Endothelial cell of umbilical vein (primary cell): ENCODE data around the gene PTPRF. TPM values are rescaled to one million over a fixed set of nuclear protein-coding genes. Genes with fewer than 3 reads are reported as not detected.

Source experiments
- BruUV-seq: library from RNA; stranded (reverse); fragments of 400-500 nt; replicated peaks from 2 replicates; lab custom pipeline; 2021; lab: Mats Ljungman, UMichigan
- CTCF ChIA-PET: fragments of 300-600, 350-600 bp; sonication (Branson Sonifier 250); formaldehyde crosslinking; loops from one replicate; lab custom pipeline; 2021; ENCODE audit warnings: antibody characterized with exemption, inconsistent platforms; lab: Charles Lee
- POLR2A ChIA-PET: fragments of 300-600, 350-600 bp; sonication (Branson Sonifier 250); formaldehyde crosslinking; loops from one replicate; lab custom pipeline; 2021; ENCODE audit warnings: antibody characterized with exemption, inconsistent platforms; lab: Charles Lee
- DNase-seq: peaks from one replicate; pipeline ENCODE4 v3.0.0-alpha.2; 2011; ENCODE audit warnings: low read depth, low spot score
- FAIRE-seq: peaks from 2 replicates; lab custom pipeline; 2011; peaks lifted over from hg19 to GRCh38; lab: Jason Lieb, UNC
- H2AFZ ChIP-seq: 2 replicates; pipeline ENCODE4 v1.6.0; 2012; ENCODE audit warnings: low read depth, low read length, control low read depth, inconsistent platforms
- H3K27ac ChIP-seq: 2 replicates; pipeline ENCODE4 v1.5.1; 2011; ENCODE audit warnings: low read depth, mild to moderate bottlenecking, control low read depth, low read length, moderate library complexity; ENCODE audit not compliant: insufficient read depth
- H3K27me3 ChIP-seq, 2 experiments: 2 replicates each; pipeline versions ENCODE4 v1.6.0 to v1.6.1; 2011; ENCODE audit warnings: low read length in 2 of 2, mixed read lengths in 1 of 2; ENCODE audit not compliant: control insufficient read depth in 2 of 2, insufficient read depth in 2 of 2
- H3K36me3 ChIP-seq, 2 experiments: 2 replicates in 1 of 2; 3 replicates in 1 of 2; pipeline ENCODE4 v1.5.1; 2011; ENCODE audit warnings: low read length in 2 of 2, mild to moderate bottlenecking in 1 of 2, moderate library complexity in 1 of 2; ENCODE audit not compliant: control insufficient read depth in 2 of 2, insufficient read depth in 2 of 2; ENCODE audit errors: extremely low read depth in 1 of 2
- H3K4me1 ChIP-seq: 3 replicates; pipeline ENCODE4 v1.5.1; 2011; ENCODE audit warnings: mild to moderate bottlenecking, low read length; ENCODE audit not compliant: control insufficient read depth, insufficient read depth; ENCODE audit errors: extremely low read depth
- H3K4me2 ChIP-seq: 2 replicates; pipeline ENCODE4 v1.6.1; 2011; ENCODE audit warnings: low read length, control low read depth, mixed read lengths; ENCODE audit not compliant: insufficient read depth
- H3K4me3 ChIP-seq, 3 experiments: fragments of 200-600 bp in 1 of 3; sonication (generic), shearing (Covaris generic) in 1 of 3; replicated peaks in 1 of 3; 2 replicates each; pipeline ENCODE4 v1.5.1; 2011 to 2016; ENCODE audit warnings: control low read depth in 3 of 3, low read length in 3 of 3, mild to moderate bottlenecking in 2 of 3, inconsistent platforms in 1 of 3, low read depth in 1 of 3, moderate library complexity in 1 of 3; ENCODE audit not compliant: insufficient read depth in 1 of 3
- H3K79me2 ChIP-seq: 2 replicates; pipeline ENCODE4 v1.6.0; 2012; ENCODE audit warnings: low read length, inconsistent platforms; ENCODE audit not compliant: control insufficient read depth, insufficient read depth
- H3K9ac ChIP-seq: replicated peaks from 2 replicates; pipeline ENCODE3; 2011; ENCODE audit warnings: low read length, control low read depth; ENCODE audit not compliant: insufficient read depth; ENCODE audit errors: extremely low read depth
- H3K9me1 ChIP-seq: replicated peaks from 3 replicates; pipeline ENCODE4 v1.6.0; 2011; ENCODE audit warnings: mild to moderate bottlenecking, low read length; ENCODE audit not compliant: control insufficient read depth, insufficient read depth; ENCODE audit errors: extremely low read depth
- H3K9me3 ChIP-seq: replicated peaks from 2 replicates; pipeline ENCODE4 v1.5.1; 2012; ENCODE audit warnings: low read length, inconsistent platforms; ENCODE audit not compliant: control insufficient read depth, insufficient read depth
- H4K20me1 ChIP-seq: replicated peaks from 2 replicates; pipeline ENCODE3; 2011; ENCODE audit warnings: mild to moderate bottlenecking, low read length; ENCODE audit not compliant: control insufficient read depth, insufficient read depth; ENCODE audit errors: extremely low read depth
- EZH2 ChIP-seq: IDR thresholded peaks from 2 replicates; pipeline ENCODE4 v1.6.1; 2012; ENCODE audit warnings: borderline replicate concordance, low read depth, mild to moderate bottlenecking, moderate library complexity, low read length, inconsistent platforms; ENCODE audit not compliant: severe bottlenecking
- FOS ChIP-seq: IDR thresholded peaks from 2 replicates; pipeline ENCODE4 v1.6.1; 2011; ENCODE audit warnings: mild to moderate bottlenecking, low read length, moderate library complexity, borderline replicate concordance; ENCODE audit not compliant: insufficient read depth
- GATA2 ChIP-seq: IDR thresholded peaks from 2 replicates; pipeline ENCODE4 v1.7.0; 2011; ENCODE audit warnings: low read depth, mild to moderate bottlenecking, moderate library complexity, mixed read lengths, low read length; ENCODE audit not compliant: insufficient read length, insufficient read depth
- JUN ChIP-seq: IDR thresholded peaks from 2 replicates; pipeline ENCODE4 v1.6.1; 2011; ENCODE audit warnings: borderline replicate concordance, low read depth; ENCODE audit not compliant: insufficient read length, insufficient read depth
- MYC ChIP-seq: IDR thresholded peaks from one replicate; pipeline ENCODE4 v1.6.1; 2011; ENCODE audit warnings: mild to moderate bottlenecking, low read depth, low read length
- POLR2A ChIP-seq: IDR thresholded peaks from 2 replicates; pipeline ENCODE4 v1.6.1; 2012; ENCODE audit warnings: low read depth, mild to moderate bottlenecking, control low read depth, low read length
- POLR2AphosphoS5 ChIP-seq: IDR thresholded peaks from 2 replicates; pipeline ENCODE4 v1.6.1; 2012; ENCODE audit warnings: low read depth, mild to moderate bottlenecking, control low read depth, low read length, moderate library complexity; ENCODE audit not compliant: insufficient read depth
- dilution Hi-C: fragments of 300-500 bp; cut with MboI; formaldehyde crosslinking; loops from one replicate; pipeline ENCODE4 v1.15.0; 2019; ENCODE audit warnings: low sequenced_read_pairs; ENCODE audit not compliant: extremely low pct_ligation_motif_present
- intact Hi-C: fragments of 100-400 bp; cut with micrococcal nuclease; formaldehyde crosslinking; loops from one replicate; pipeline ENCODE4 v1.10.0; 2022
- polyA plus RNA-seq, 4 experiments: library from polyadenylated mRNA; depleted of rRNA in 3 of 4; stranded (reverse) in 3 of 4; unstranded in 1 of 4; fragments of >200 nt; gene quantifications; 2 replicates each; pipeline versions ENCODE4 v1.2.1 to v1.2.3, GENCODE V29; 2011 to 2012; ENCODE audit warnings: missing spikeins in 1 of 4
- total RNA-seq: library from RNA; stranded (reverse); gene quantifications from 2 replicates; pipeline ENCODE4 v1.2.3, GENCODE V29; 2021
- TF ChIP-seq, protein P1 (sequence below), 2 donors: IDR thresholded peaks; 1 replicate in 1 of 2; 2 replicates in 1 of 2; pipeline ENCODE4 v1.5.1; 2011; ENCODE audit warnings: low read length in 2 of 2, mild to moderate bottlenecking in 2 of 2, moderate library complexity in 2 of 2, control low read depth in 1 of 2, inconsistent platforms in 1 of 2, low read depth in 1 of 2; ENCODE audit not compliant: insufficient read depth in 1 of 2; ENCODE audit errors: extremely low read depth in 1 of 2
- TF ChIP-seq, protein P2 (sequence below): IDR thresholded peaks from 2 replicates; pipeline ENCODE4 v1.6.1; 2011; ENCODE audit not compliant: insufficient read depth, insufficient read length

The PTPRF gene
- total and polyA plus RNA-seq, 2 donors (not counting 3 experiments of a cell fraction or from before 2014, with no cell fraction given) = 217 to 338 TPM

DNA sequence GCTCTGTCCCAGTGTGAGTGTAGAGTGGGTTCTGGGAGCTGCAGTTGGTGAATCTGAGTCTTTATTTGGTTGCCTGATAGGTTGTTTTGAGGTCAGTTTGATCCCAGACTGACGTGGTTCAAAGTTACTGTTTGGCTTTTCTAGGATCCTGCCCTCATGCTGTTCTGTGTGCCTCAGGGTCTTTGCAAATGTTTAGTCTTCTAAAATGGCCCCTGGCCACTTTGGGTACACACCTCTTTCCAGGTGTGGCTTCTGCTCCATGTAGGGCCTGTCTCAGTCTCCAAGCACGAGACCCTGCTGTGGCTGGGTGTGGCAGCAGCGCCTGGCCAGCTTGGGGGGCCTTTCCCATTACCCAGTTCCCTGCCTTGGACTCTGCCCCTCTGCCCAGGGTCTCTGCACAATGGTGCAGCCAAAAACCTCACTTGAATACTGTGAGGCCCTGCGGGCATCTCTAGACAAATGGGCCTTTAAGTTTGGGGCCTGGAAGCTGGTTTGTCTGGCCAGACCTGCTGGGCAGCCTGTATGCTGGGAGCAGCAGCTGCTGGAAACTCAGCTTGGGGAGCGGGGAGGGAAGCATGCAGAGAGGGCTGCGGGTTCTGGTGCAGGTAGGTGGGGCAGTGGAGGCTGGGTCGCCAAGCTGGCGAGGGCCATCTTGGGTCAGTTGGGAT is 5.6 kb downstream of the PTPRF start:
- intact Hi-C loops (no loop called here), dilution Hi-C loops (no loop called here)
- no peak overlapping the region for H2AFZ ChIP-seq
- no peak overlapping the region for H3K9ac ChIP-seq
- H3K4me1 ChIP-seq = peaks cover 36% of the 10 kb centered on the region
- H3K36me3 ChIP-seq = peaks cover 0 to 11% of the 10 kb centered on the region in 2 experiments
- no peak overlapping the region for H3K4me2 ChIP-seq
- H3K9me3 ChIP-seq = no peaks in the 10 kb centered on the region
- H4K20me1 ChIP-seq = no peaks in the 10 kb centered on the region
- no peaks in the 10 kb centered on the region for H3K9me1 ChIP-seq
- TF ChIP-seq GATA2 (no peak), POLR2A (no peak), FOS (no peak), MYC (no peak), EZH2 (no peak), POLR2AphosphoS5 (no peak), JUN (no peak)
- TF ChIP-seq, protein P1, sequence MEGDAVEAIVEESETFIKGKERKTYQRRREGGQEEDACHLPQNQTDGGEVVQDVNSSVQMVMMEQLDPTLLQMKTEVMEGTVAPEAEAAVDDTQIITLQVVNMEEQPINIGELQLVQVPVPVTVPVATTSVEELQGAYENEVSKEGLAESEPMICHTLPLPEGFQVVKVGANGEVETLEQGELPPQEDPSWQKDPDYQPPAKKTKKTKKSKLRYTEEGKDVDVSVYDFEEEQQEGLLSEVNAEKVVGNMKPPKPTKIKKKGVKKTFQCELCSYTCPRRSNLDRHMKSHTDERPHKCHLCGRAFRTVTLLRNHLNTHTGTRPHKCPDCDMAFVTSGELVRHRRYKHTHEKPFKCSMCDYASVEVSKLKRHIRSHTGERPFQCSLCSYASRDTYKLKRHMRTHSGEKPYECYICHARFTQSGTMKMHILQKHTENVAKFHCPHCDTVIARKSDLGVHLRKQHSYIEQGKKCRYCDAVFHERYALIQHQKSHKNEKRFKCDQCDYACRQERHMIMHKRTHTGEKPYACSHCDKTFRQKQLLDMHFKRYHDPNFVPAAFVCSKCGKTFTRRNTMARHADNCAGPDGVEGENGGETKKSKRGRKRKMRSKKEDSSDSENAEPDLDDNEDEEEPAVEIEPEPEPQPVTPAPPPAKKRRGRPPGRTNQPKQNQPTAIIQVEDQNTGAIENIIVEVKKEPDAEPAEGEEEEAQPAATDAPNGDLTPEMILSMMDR (IDR thresholded peaks at IDR 0.05; ENCODE audit: extremely low read depth in 1 of 2, insufficient read depth in 1 of 2, low read depth in 1 of 2, low read length in 2 of 2) = no peak
- TF ChIP-seq, protein P2, sequence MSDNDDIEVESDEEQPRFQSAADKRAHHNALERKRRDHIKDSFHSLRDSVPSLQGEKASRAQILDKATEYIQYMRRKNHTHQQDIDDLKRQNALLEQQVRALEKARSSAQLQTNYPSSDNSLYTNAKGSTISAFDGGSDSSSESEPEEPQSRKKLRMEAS = no peak
- ChIA-PET POLR2A (no interaction called here), CTCF (no interaction called here)
- H3K27ac ChIP-seq = no peak overlapping the region
- H3K79me2 ChIP-seq = peaks cover 80% of the 10 kb centered on the region
- no peaks in the 10 kb centered on the region for H3K27me3 ChIP-seq
- no TSS peak for BruUV-seq
- no peak overlapping the region for H3K4me3 ChIP-seq
- FAIRE-seq (no peak), DNase-seq (no peak)
